Activated CD8-positive, alpha-beta T cell treated with anti-CD3 and anti-CD28 coated beads for 36 hours (primary cell): ENCODE measurements around the gene MTCL1. TPM values are rescaled to one million over a fixed set of nuclear protein-coding genes. Genes with fewer than 3 reads are reported as not detected.

ENCODE experiments used
- ATAC-seq: fragments of 200-7000 bp; cut with Tn5 transposase; one replicate; pipeline ENCODE4 v1.10.0; 2021; ENCODE audit warnings: mild to moderate bottlenecking, moderate library complexity
- CTCF ChIA-PET: fragments of 350-600 bp; sonication (Branson Sonifier 250); formaldehyde crosslinking; loops from one replicate; lab custom pipeline; 2021; ENCODE audit warnings: antibody characterized with exemption; lab: Charles Lee
- POLR2A ChIA-PET: fragments of 350-600 bp; sonication (Branson Sonifier 250); formaldehyde crosslinking; loops from one replicate; lab custom pipeline; 2021; ENCODE audit warnings: antibody characterized with exemption; lab: Charles Lee
- DNase-seq: peaks from one replicate; pipeline ENCODE4 v3.0.0-alpha.2; 2020
- H3K27ac Mint-ChIP-seq: one replicate; pipeline ENCODE4 v1.8.0; 2021; ENCODE audit warnings: mild to moderate bottlenecking, mixed read lengths
- H3K27me3 Mint-ChIP-seq: one replicate; pipeline ENCODE4 v1.8.0; 2021; ENCODE audit warnings: mixed read lengths
- H3K36me3 Mint-ChIP-seq: one replicate; pipeline ENCODE4 v1.8.0; 2021; ENCODE audit warnings: low read depth, mixed read lengths
- H3K4me1 Mint-ChIP-seq: one replicate; pipeline ENCODE4 v1.8.0; 2021; ENCODE audit warnings: low read depth, mixed read lengths
- H3K4me3 Mint-ChIP-seq: one replicate; pipeline ENCODE4 v1.8.0; 2021; ENCODE audit warnings: mild to moderate bottlenecking, moderate library complexity, mixed read lengths
- H3K9me3 Mint-ChIP-seq: one replicate; pipeline ENCODE4 v1.8.0; 2021; ENCODE audit warnings: mixed read lengths
- CTCF ChIP-seq: fragments of 200-600 bp; IDR thresholded peaks from one replicate; pipeline ENCODE4 v1.8.0; 2022; ENCODE audit warnings: antibody characterized with exemption, mild to moderate bottlenecking
- intact Hi-C: fragments of 100-400 bp; cut with micrococcal nuclease; formaldehyde crosslinking; loops from one replicate; pipeline ENCODE4 v1.10.0; 2022
- total RNA-seq, 2 experiments: library from RNA; stranded (reverse); gene quantifications; one replicate each; pipeline ENCODE4 v1.2.3, GENCODE V29; 2021

MTCL1 gene
- total RNA-seq, 2 experiments from 2014 or later, result 0.25 to 0.52 TPM

GRCh38 chr18:8856769-8857393, 151.5 kb downstream of the MTCL1 start:
- TF ChIP-seq CTCF, result no peak
- DNase-seq (no peak), ATAC-seq (no peak)
- Mint-ChIP-seq H3K36me3 (no peaks in the 10 kb centered on the region), H3K27ac (no peak overlapping the region), H3K27me3 (peaks cover 2% of the 10 kb centered on the region), H3K4me1 (no peaks in the 10 kb centered on the region), H3K4me3 (no peak overlapping the region), H3K9me3 (no peaks in the 10 kb centered on the region)
- intact Hi-C loops, result no loop called here
- ChIA-PET POLR2A (no interaction called here), CTCF (no interaction called here)

GRCh38 chr18:8857806-8858205, 152.4 kb downstream of the MTCL1 start:
- intact Hi-C loops, result no loop called here
- Mint-ChIP-seq H3K9me3 (no peaks in the 10 kb centered on the region), H3K4me1 (no peaks in the 10 kb centered on the region), H3K27me3 (peaks cover 2% of the 10 kb centered on the region), H3K4me3 (no peak overlapping the region), H3K27ac (no peak overlapping the region), H3K36me3 (no peaks in the 10 kb centered on the region)
- no peak for ATAC-seq
- CTCF ChIA-PET, result no interaction called here
- no peak for DNase-seq
- POLR2A ChIA-PET, result interaction anchor here (1.1 kb wide), 1 partner anchor 16 kb away, joined by 3 read pairs; no protein-coding TSS in a partner anchor
- TF ChIP-seq CTCF, result no peak

- intact Hi-C loops, result no loop called here
- no peak overlapping the region for H3K4me3 Mint-ChIP-seq
- DNase-seq, result no peak
- no peaks in the 10 kb centered on the region for H3K36me3 Mint-ChIP-seq
- H3K9me3 Mint-ChIP-seq, result no peaks in the 10 kb centered on the region
- no peak for TF ChIP-seq CTCF
- ChIA-PET CTCF (no interaction called here), POLR2A (no interaction called here)
- H3K27me3 Mint-ChIP-seq, result no peaks in the 10 kb centered on the region
- H3K4me1 Mint-ChIP-seq, result no peaks in the 10 kb centered on the region
- ATAC-seq, result no peak
- no peak overlapping the region for H3K27ac Mint-ChIP-seq
Observed at GRCh38 chr18:8858888-8859511, 153.6 kb downstream of the MTCL1 start.

GRCh38 chr18:8860845-8861642, 155.7 kb downstream of the MTCL1 start:
- CTCF ChIA-PET, result no interaction called here

More at GRCh38 chr18:8860845-8861642, 155.7 kb downstream of the MTCL1 start:
- POLR2A ChIA-PET, result no interaction called here
- Mint-ChIP-seq H3K27ac (no peak overlapping the region), H3K4me3 (no peak overlapping the region), H3K9me3 (no peaks in the 10 kb centered on the region), H3K4me1 (no peaks in the 10 kb centered on the region), H3K27me3 (no peaks in the 10 kb centered on the region), H3K36me3 (no peaks in the 10 kb centered on the region)
- DNase-seq (no peak), ATAC-seq (no peak)
- no peak for TF ChIP-seq CTCF
- intact Hi-C loops, result no loop called here
